Endothelial cell of umbilical vein (primary cell): ENCODE measurements around the gene ADCY2. TPM values are rescaled to one million over a fixed set of nuclear protein-coding genes. Genes with fewer than 3 reads are reported as not detected.

Experiments used
- BruUV-seq: library from RNA; stranded (reverse); fragments of 400-500 nt; replicated peaks from 2 replicates; lab custom pipeline; 2021; lab: Mats Ljungman, UMichigan
- CTCF ChIA-PET: fragments of 300-600, 350-600 bp; sonication (Branson Sonifier 250); formaldehyde crosslinking; loops from one replicate; lab custom pipeline; 2021; ENCODE audit warnings: antibody characterized with exemption, inconsistent platforms; lab: Charles Lee
- POLR2A ChIA-PET: fragments of 300-600, 350-600 bp; sonication (Branson Sonifier 250); formaldehyde crosslinking; loops from one replicate; lab custom pipeline; 2021; ENCODE audit warnings: antibody characterized with exemption, inconsistent platforms; lab: Charles Lee
- DNase-seq: peaks from one replicate; pipeline ENCODE4 v3.0.0-alpha.2; 2011; ENCODE audit warnings: low read depth, low spot score
- FAIRE-seq: peaks from 2 replicates; lab custom pipeline; 2011; peaks lifted over from hg19 to GRCh38; lab: Jason Lieb, UNC
- H2AFZ ChIP-seq: 2 replicates; pipeline ENCODE4 v1.6.0; 2012; ENCODE audit warnings: low read depth, low read length, control low read depth, inconsistent platforms
- H3K27ac ChIP-seq: 2 replicates; pipeline ENCODE4 v1.5.1; 2011; ENCODE audit warnings: low read depth, mild to moderate bottlenecking, control low read depth, low read length, moderate library complexity; ENCODE audit not compliant: insufficient read depth
- H3K27me3 ChIP-seq, 2 experiments: 2 replicates each; pipeline versions ENCODE4 v1.6.0 to v1.6.1; 2011; ENCODE audit warnings: low read length in 2 of 2, mixed read lengths in 1 of 2; ENCODE audit not compliant: control insufficient read depth in 2 of 2, insufficient read depth in 2 of 2
- H3K36me3 ChIP-seq, 2 experiments: 2 replicates in 1 of 2; 3 replicates in 1 of 2; pipeline ENCODE4 v1.5.1; 2011; ENCODE audit warnings: low read length in 2 of 2, mild to moderate bottlenecking in 1 of 2, moderate library complexity in 1 of 2; ENCODE audit not compliant: control insufficient read depth in 2 of 2, insufficient read depth in 2 of 2; ENCODE audit errors: extremely low read depth in 1 of 2
- H3K4me1 ChIP-seq: 3 replicates; pipeline ENCODE4 v1.5.1; 2011; ENCODE audit warnings: mild to moderate bottlenecking, low read length; ENCODE audit not compliant: control insufficient read depth, insufficient read depth; ENCODE audit errors: extremely low read depth
- H3K4me2 ChIP-seq: 2 replicates; pipeline ENCODE4 v1.6.1; 2011; ENCODE audit warnings: low read length, control low read depth, mixed read lengths; ENCODE audit not compliant: insufficient read depth
- H3K4me3 ChIP-seq, 3 experiments: fragments of 200-600 bp in 1 of 3; sonication (generic), shearing (Covaris generic) in 1 of 3; replicated peaks in 1 of 3; 2 replicates each; pipeline ENCODE4 v1.5.1; 2011 to 2016; ENCODE audit warnings: control low read depth in 3 of 3, low read length in 3 of 3, mild to moderate bottlenecking in 2 of 3, inconsistent platforms in 1 of 3, low read depth in 1 of 3, moderate library complexity in 1 of 3; ENCODE audit not compliant: insufficient read depth in 1 of 3
- H3K79me2 ChIP-seq: 2 replicates; pipeline ENCODE4 v1.6.0; 2012; ENCODE audit warnings: low read length, inconsistent platforms; ENCODE audit not compliant: control insufficient read depth, insufficient read depth
- H3K9ac ChIP-seq: replicated peaks from 2 replicates; pipeline ENCODE3; 2011; ENCODE audit warnings: low read length, control low read depth; ENCODE audit not compliant: insufficient read depth; ENCODE audit errors: extremely low read depth
- H3K9me1 ChIP-seq: replicated peaks from 3 replicates; pipeline ENCODE4 v1.6.0; 2011; ENCODE audit warnings: mild to moderate bottlenecking, low read length; ENCODE audit not compliant: control insufficient read depth, insufficient read depth; ENCODE audit errors: extremely low read depth
- H3K9me3 ChIP-seq: replicated peaks from 2 replicates; pipeline ENCODE4 v1.5.1; 2012; ENCODE audit warnings: low read length, inconsistent platforms; ENCODE audit not compliant: control insufficient read depth, insufficient read depth
- H4K20me1 ChIP-seq: replicated peaks from 2 replicates; pipeline ENCODE3; 2011; ENCODE audit warnings: mild to moderate bottlenecking, low read length; ENCODE audit not compliant: control insufficient read depth, insufficient read depth; ENCODE audit errors: extremely low read depth
- CTCF ChIP-seq, 2 donors: IDR thresholded peaks; 1 replicate in 1 of 2; 2 replicates in 1 of 2; pipeline ENCODE4 v1.5.1; 2011; ENCODE audit warnings: low read length in 2 of 2, mild to moderate bottlenecking in 2 of 2, moderate library complexity in 2 of 2, control low read depth in 1 of 2, inconsistent platforms in 1 of 2, low read depth in 1 of 2; ENCODE audit not compliant: insufficient read depth in 1 of 2; ENCODE audit errors: extremely low read depth in 1 of 2
- EZH2 ChIP-seq: IDR thresholded peaks from 2 replicates; pipeline ENCODE4 v1.6.1; 2012; ENCODE audit warnings: borderline replicate concordance, low read depth, mild to moderate bottlenecking, moderate library complexity, low read length, inconsistent platforms; ENCODE audit not compliant: severe bottlenecking
- FOS ChIP-seq: IDR thresholded peaks from 2 replicates; pipeline ENCODE4 v1.6.1; 2011; ENCODE audit warnings: mild to moderate bottlenecking, low read length, moderate library complexity, borderline replicate concordance; ENCODE audit not compliant: insufficient read depth
- GATA2 ChIP-seq: IDR thresholded peaks from 2 replicates; pipeline ENCODE4 v1.7.0; 2011; ENCODE audit warnings: low read depth, mild to moderate bottlenecking, moderate library complexity, mixed read lengths, low read length; ENCODE audit not compliant: insufficient read length, insufficient read depth
- JUN ChIP-seq: IDR thresholded peaks from 2 replicates; pipeline ENCODE4 v1.6.1; 2011; ENCODE audit warnings: borderline replicate concordance, low read depth; ENCODE audit not compliant: insufficient read length, insufficient read depth
- MAX ChIP-seq: IDR thresholded peaks from 2 replicates; pipeline ENCODE4 v1.6.1; 2011; ENCODE audit not compliant: insufficient read depth, insufficient read length
- MYC ChIP-seq: IDR thresholded peaks from one replicate; pipeline ENCODE4 v1.6.1; 2011; ENCODE audit warnings: mild to moderate bottlenecking, low read depth, low read length
- POLR2AphosphoS5 ChIP-seq: IDR thresholded peaks from 2 replicates; pipeline ENCODE4 v1.6.1; 2012; ENCODE audit warnings: low read depth, mild to moderate bottlenecking, control low read depth, low read length, moderate library complexity; ENCODE audit not compliant: insufficient read depth
- dilution Hi-C: fragments of 300-500 bp; cut with MboI; formaldehyde crosslinking; loops from one replicate; pipeline ENCODE4 v1.15.0; 2019; ENCODE audit warnings: low sequenced_read_pairs; ENCODE audit not compliant: extremely low pct_ligation_motif_present
- intact Hi-C: fragments of 100-400 bp; cut with micrococcal nuclease; formaldehyde crosslinking; loops from one replicate; pipeline ENCODE4 v1.10.0; 2022
- polyA plus RNA-seq, 4 experiments: library from polyadenylated mRNA; depleted of rRNA in 3 of 4; stranded (reverse) in 3 of 4; unstranded in 1 of 4; fragments of >200 nt; gene quantifications; 2 replicates each; pipeline versions ENCODE4 v1.2.1 to v1.2.3, GENCODE V29; 2011 to 2012; ENCODE audit warnings: missing spikeins in 1 of 4
- total RNA-seq: library from RNA; stranded (reverse); gene quantifications from 2 replicates; pipeline ENCODE4 v1.2.3, GENCODE V29; 2021

ADCY2 gene
- total and polyA plus RNA-seq, 2 donors (not counting 3 experiments of a cell fraction or from before 2014, with no cell fraction given), result under 0.01 TPM; not detected in 1

- Histone ChIP-seq H3K9ac (no peak overlapping the region), H3K36me3 (no peaks in the 10 kb centered on the region), H3K27me3 (no peaks in the 10 kb centered on the region), H3K9me1 (no peaks in the 10 kb centered on the region), H3K27ac (no peak overlapping the region), H2AFZ (no peak overlapping the region), H3K79me2 (no peaks in the 10 kb centered on the region), H4K20me1 (no peaks in the 10 kb centered on the region), H3K4me3 (no peak overlapping the region), H3K4me1 (no peaks in the 10 kb centered on the region), H3K4me2 (no peak overlapping the region), H3K9me3 (no peaks in the 10 kb centered on the region)
- BruUV-seq, result no TSS peak
- ChIA-PET CTCF (no interaction called here), POLR2A (no interaction called here)
- intact Hi-C loops, result no loop called here
- no peak for TF ChIP-seq FOS
- TF ChIP-seq POLR2AphosphoS5, result no peak
- no peak for TF ChIP-seq MYC
- no peak for TF ChIP-seq CTCF (IDR thresholded peaks at IDR 0.05; ENCODE audit: extremely low read depth in 1 of 2, insufficient read depth in 1 of 2, low read depth in 1 of 2, low read length in 2 of 2)
- no peak for TF ChIP-seq EZH2
- TF ChIP-seq GATA2, result no peak
- no peak for TF ChIP-seq JUN
- no peak for TF ChIP-seq MAX
- no peak for DNase-seq
- dilution Hi-C loops, result no loop called here
- no peak for FAIRE-seq
Observed at GRCh38 chr5:7425830-7426229, 29.9 kb downstream of the ADCY2 start.
